GM12874 (cell line): Measurements from ENCODE around the gene MCM5.

ENCODE experiments used
- TF ChIP-seq, protein P1 (sequence below): IDR thresholded peaks from 2 replicates; pipeline ENCODE4 v1.5.1; 2011; ENCODE audit warnings: low read depth, mild to moderate bottlenecking, control low read depth, low read length, moderate library complexity; ENCODE audit not compliant: insufficient read depth

Gene MCM5

DNA sequence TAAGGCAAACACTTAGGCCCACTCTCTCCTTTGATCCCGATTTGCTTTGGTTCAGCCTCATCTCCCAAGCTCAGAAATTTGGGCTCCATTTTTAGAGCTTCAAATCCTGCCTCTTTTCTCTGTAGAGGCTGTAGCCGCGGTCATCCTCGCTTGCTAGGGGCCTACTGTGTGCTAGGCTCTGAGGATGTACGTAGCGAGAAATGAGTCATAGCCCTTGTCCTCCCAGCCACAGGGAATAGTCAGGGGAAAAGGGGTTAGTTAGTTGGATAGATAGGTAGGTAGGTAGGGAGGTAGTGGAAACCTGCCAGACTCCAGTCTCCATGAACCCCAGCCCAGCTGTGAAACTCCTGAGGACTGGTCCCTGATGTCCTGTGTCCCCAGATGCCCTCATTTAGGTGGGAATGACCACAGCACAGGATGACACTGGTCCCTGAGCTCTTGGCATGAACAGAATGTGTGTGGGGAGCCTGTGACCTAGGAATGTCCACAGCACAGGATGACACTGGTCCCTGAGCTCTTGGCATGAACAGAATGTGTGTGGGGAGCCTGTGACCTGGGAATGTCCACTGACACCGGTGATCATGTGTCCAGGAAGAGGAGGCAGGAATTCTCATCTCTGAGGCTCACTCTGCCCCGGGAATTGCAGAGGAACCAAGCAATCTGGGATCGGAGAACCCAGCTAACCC, 40.4 kb upstream of the MCM5 start:
- TF ChIP-seq, protein P1, sequence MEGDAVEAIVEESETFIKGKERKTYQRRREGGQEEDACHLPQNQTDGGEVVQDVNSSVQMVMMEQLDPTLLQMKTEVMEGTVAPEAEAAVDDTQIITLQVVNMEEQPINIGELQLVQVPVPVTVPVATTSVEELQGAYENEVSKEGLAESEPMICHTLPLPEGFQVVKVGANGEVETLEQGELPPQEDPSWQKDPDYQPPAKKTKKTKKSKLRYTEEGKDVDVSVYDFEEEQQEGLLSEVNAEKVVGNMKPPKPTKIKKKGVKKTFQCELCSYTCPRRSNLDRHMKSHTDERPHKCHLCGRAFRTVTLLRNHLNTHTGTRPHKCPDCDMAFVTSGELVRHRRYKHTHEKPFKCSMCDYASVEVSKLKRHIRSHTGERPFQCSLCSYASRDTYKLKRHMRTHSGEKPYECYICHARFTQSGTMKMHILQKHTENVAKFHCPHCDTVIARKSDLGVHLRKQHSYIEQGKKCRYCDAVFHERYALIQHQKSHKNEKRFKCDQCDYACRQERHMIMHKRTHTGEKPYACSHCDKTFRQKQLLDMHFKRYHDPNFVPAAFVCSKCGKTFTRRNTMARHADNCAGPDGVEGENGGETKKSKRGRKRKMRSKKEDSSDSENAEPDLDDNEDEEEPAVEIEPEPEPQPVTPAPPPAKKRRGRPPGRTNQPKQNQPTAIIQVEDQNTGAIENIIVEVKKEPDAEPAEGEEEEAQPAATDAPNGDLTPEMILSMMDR, result no peak

DNA sequence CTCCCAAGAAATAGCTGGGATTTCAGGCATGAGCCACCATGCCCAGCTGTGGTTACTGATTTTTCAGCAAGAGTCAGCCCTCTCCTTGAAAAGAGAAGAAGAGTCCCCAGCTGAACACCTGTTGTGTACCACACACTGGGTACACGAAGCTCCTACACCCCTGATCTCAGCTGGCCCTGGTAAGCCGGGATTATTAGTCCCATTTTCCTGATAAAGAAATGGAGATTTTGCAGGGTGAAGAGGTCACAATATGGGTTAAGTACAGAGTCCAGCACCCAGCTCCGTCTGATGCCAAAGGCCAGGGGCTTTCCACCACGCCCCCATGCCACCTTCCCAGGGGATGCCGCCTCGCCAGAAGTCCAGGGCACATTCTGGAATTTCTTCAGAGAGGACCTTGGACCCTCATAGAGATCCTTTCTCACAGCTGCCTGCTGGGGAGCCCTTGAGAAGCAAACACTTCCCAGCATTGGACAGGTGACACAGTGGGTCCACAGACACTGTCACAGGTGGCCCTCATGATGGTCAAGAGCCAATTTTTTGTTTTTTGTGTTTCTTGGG, 38.9 kb upstream of the MCM5 start:
- TF ChIP-seq, protein P1, result no peak

DNA sequence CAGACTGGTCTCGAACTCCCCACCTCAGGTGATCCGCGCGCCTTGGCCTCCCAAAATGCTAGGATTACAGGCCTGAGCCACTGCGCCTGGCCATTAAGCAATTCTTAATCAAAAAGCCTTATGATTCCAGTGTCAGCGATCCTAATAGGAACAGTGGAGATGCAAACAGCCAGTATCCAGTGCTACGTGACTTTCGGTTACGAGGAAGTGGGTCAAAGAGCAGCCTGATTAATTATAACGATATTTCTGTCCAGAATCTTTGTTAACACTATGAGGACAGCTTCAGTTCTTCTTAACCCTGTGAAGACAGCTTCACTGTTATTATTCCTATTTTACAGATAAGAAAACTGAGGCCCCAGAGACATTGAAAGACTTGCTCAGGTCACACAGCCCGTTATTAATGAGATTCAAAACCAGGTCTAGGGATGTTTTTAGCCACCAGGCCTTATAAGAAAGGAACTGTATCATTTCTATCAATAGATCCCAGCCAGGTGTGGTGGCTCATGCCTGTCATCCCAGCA, 36.3 kb upstream of the MCM5 start:
- TF ChIP-seq, protein P1, result no peak

DNA sequence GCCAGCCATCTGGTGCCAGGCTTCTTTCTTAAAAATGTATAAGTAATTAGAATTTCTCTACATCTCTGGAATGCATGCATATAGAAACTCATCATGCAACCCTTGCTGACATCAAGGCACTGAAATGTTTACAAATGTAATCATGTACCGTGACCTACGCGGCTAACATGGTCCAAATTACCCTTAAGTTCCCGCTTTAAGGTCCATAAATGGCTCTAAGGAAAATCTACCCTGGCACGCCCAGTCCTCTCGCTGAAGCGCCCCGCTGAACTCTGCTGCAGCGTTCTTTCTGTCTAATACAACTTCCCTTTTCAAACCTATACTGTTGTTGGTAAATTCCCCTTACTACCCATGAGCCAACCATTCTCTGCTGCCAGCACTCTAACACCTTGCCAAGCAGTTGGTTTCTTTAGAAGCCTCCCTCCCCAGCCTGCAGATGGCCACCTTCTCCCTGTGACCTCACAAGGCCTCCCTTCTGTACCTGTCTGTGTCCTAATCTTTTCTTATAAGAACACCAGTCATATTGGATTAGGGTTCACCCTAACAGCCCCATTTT, 32.5 kb upstream of the MCM5 start:
- TF ChIP-seq, protein P1, result no peak; the same call in 1 of the 2 replicates

DNA sequence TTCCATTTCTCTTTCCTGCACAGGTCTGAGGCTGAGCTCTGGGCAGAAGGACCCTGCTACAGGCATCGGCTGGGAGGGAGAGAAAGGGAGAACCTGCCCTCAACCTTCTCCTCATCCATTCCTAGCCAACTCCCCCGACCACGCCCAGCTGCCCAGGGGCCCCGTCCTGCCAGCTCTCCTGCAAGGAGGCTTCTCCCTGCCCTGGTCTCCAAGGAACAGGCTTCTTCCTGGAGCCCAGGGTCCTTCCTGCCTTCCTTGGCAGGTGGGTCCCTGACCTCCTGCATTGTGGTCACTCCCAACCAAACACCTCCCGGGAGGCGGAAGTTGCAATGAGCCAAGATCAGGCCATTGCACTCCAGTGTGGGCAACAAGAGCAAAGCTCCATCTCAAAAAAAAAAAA, 31.6 kb upstream of the MCM5 start:
- TF ChIP-seq, protein P1, result no peak

DNA sequence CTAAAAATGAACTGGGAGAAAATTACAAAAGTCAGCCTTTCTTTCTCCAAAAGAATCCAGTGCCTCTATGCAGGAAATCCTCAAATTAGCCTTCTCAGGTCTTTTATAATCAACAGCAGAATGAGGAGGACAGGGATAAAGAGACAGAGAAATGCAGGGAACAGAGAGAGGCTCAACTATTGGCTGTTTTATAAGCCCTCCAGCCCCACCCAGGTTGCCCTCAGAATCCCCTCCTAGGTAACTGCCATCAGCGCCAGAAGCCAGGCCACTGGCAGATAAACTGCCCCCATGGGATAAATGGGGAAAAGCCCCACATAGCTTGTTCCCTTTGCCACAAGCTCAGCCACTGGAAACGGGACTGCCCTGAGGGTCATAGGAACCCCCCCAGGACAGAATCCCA, 29.9 kb upstream of the MCM5 start:
- TF ChIP-seq, protein P1, result no peak

DNA sequence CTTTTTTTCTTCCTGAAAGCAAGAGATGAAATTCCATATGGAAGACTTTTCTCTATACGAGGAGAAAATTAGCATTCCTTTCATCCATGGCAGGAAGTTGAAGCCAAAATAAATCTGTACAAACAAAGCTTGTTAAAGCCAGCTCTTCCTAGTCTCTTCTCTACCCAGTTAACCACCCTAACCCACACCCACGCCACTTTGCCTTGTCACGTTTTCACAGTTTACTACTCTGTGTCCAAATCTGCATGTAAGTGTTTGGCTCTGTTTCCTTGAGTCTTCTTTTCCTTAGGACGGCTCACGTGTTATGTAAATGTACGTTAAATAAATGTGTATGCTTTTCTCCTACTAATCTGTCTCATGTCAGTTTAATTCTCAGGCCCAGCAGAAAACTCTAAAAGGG, 26.2 kb upstream of the MCM5 start:
- TF ChIP-seq, protein P1, result no peak
